ENCODE data around the gene CCDC184.
"Not testable (repeated sequence)": the region's sequence is repeated elsewhere in the genome, so short reads cannot be mapped to it uniquely, and the experiment has no call there.

The CCDC184 gene

DNA sequence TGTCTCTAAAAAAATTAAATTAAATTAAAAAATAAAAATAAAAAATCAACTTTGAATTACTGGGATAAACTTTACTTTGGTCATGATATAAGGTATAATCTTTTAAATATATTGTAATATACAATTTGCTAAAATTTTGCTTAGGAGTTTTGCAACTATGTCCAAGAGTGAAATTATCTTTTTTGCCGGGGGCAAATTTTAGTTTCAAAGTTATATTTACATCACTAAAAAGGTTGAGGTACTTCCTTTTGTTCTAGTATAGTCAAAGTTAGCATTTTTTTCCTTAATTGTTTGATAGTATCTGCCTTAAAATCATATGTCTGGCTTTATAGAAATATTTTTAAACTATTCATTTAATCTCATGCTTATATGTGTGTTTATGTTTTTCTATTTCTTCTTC, 37.3 kb downstream of the CCDC184 start:
- no peak overlapping the region for H3K9ac ChIP-seq (ENCODE audit: low read length)
- no peaks in the 10 kb centered on the region for H3K36me3 ChIP-seq (replicated peaks; ENCODE audit: insufficient read depth, low read length)
- no peaks in the 10 kb centered on the region for H3K4me1 ChIP-seq (ENCODE audit: low read length)
- no peak overlapping the region for H3K4me3 ChIP-seq (ENCODE audit: low read length)
- DNase-seq, result no peak
- H3K27me3 ChIP-seq (replicated peaks; ENCODE audit: insufficient read depth, low read length), result no peaks in the 10 kb centered on the region
- H2AFZ ChIP-seq (ENCODE audit: low read length), result no peak overlapping the region
- no peaks in the 10 kb centered on the region for H3K9me2 ChIP-seq (replicated peaks; ENCODE audit: insufficient read depth, low read length)
- TF ChIP-seq EZH2 (optimal IDR thresholded peaks at IDR 0.05; ENCODE audit: low read depth, low read length) (no peak), CTCF (IDR thresholded peaks at IDR 0.05; ENCODE audit: low read length) (no peak), EZH2phosphoT487 (IDR thresholded peaks at IDR 0.05; ENCODE audit: low read length) (no peak)
- H3K79me2 ChIP-seq (ENCODE audit: low read length), result no peaks in the 10 kb centered on the region
- no peaks in the 10 kb centered on the region for H4K20me1 ChIP-seq (ENCODE audit: insufficient read depth, low read length)
- no peak overlapping the region for H3K27ac ChIP-seq (ENCODE audit: low read length)
- H3K4me2 ChIP-seq (ENCODE audit: low read depth, low read length), result no peak overlapping the region
- H3F3A ChIP-seq (ENCODE audit: insufficient read depth, low read length), result no peaks in the 10 kb centered on the region
- H3K9me3 ChIP-seq (replicated peaks; ENCODE audit: insufficient read depth, low read length), result no peaks in the 10 kb centered on the region

- Histone ChIP-seq H3K36me3 (replicated peaks; ENCODE audit: insufficient read depth, low read length) (no peaks in the 10 kb centered on the region), H3K9ac (ENCODE audit: low read length) (no peak overlapping the region; the same call in 1 of the 2 replicates), H3K9me2 (replicated peaks; ENCODE audit: insufficient read depth, low read length) (no peaks in the 10 kb centered on the region), H3K4me2 (ENCODE audit: low read depth, low read length) (peak overlapping the region; percentile 19; the same call in 1 of the 2 replicates), H3K27ac (ENCODE audit: low read length) (no peak overlapping the region), H3K27me3 (replicated peaks; ENCODE audit: insufficient read depth, low read length) (no peaks in the 10 kb centered on the region), H3K4me1 (ENCODE audit: low read length) (no peaks in the 10 kb centered on the region), H3K4me3 (ENCODE audit: low read length) (no peak overlapping the region), H2AFZ (ENCODE audit: low read length) (peak overlapping the region; percentile 67; the same call in 1 of the 2 replicates), H3K9me3 (replicated peaks; ENCODE audit: insufficient read depth, low read length) (no peaks in the 10 kb centered on the region), H4K20me1 (ENCODE audit: insufficient read depth, low read length) (no peaks in the 10 kb centered on the region), H3F3A (ENCODE audit: insufficient read depth, low read length) (no peaks in the 10 kb centered on the region), H3K79me2 (ENCODE audit: low read length) (no peaks in the 10 kb centered on the region)
- TF ChIP-seq CTCF (IDR thresholded peaks at IDR 0.05; ENCODE audit: low read length) (no peak), EZH2phosphoT487 (IDR thresholded peaks at IDR 0.05; ENCODE audit: low read length) (no peak), EZH2 (optimal IDR thresholded peaks at IDR 0.05; ENCODE audit: low read depth, low read length) (no peak)
- no peak for DNase-seq
Observed at GRCh38 chr12:48221645-48222044, 38.2 kb downstream of the CCDC184 start.

GRCh38 chr12:48224533-48224932, 41.1 kb downstream of the CCDC184 start:
- not testable (repeated sequence) for H3F3A ChIP-seq (ENCODE audit: insufficient read depth, low read length); H3K27me3 ChIP-seq (replicated peaks; ENCODE audit: insufficient read depth, low read length)

DNA sequence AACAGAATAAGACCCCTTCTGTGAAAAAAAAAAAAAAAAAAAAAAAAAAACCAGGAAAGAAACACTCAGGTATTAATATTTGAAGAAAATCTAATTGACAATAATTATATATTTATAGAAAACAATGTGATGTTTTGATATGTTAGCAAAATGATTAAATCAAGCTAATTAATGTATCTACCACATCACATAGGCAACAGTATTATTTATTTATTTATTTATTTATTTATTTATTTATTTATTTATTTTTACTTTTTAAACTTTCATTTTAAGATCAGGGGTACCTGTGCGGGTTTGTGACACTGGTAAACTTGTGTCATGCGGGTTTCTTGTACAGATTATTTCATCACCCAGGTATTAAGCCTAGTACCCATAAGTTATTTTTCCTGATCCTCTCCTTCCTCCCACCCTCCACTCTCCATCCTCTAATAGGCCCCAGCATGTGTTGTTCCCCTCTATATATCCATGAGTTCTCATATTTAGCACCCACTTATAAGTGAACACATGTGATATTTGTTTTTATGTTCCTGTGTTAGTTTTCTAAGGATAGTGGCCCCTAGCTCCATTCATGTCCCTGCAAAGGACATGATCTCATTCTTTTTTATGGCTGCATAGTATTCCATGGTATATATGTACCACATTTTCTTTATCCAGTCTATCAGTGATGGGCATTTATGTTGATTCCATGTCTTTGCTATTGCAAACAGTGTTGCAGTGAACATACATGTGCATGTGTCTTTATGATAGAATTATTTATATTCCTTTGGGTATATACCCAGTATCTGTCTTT, 47.9 kb downstream of the CCDC184 start:
- not testable (repeated sequence) for H3K4me3 ChIP-seq (ENCODE audit: low read length); H3K4me1 ChIP-seq (ENCODE audit: low read length); H3K9me3 ChIP-seq (replicated peaks; ENCODE audit: insufficient read depth, low read length); H3K36me3 ChIP-seq (replicated peaks; ENCODE audit: insufficient read depth, low read length); H3K9me2 ChIP-seq (replicated peaks; ENCODE audit: insufficient read depth, low read length); H3K27ac ChIP-seq (ENCODE audit: low read length); H3K27me3 ChIP-seq (replicated peaks; ENCODE audit: insufficient read depth, low read length); H3K79me2 ChIP-seq (ENCODE audit: low read length); H3K9ac ChIP-seq (ENCODE audit: low read length); H2AFZ ChIP-seq (ENCODE audit: low read length); H4K20me1 ChIP-seq (ENCODE audit: insufficient read depth, low read length); H3K4me2 ChIP-seq (ENCODE audit: low read depth, low read length); H3F3A ChIP-seq (ENCODE audit: insufficient read depth, low read length); DNase-seq

More at GRCh38 chr12:48224533-48224932, 41.1 kb downstream of the CCDC184 start:
- H3K9ac ChIP-seq (ENCODE audit: low read length); H3K27ac ChIP-seq (ENCODE audit: low read length); H3K36me3 ChIP-seq (replicated peaks; ENCODE audit: insufficient read depth, low read length); DNase-seq; H3K9me2 ChIP-seq (replicated peaks; ENCODE audit: insufficient read depth, low read length); H2AFZ ChIP-seq (ENCODE audit: low read length); H3K79me2 ChIP-seq (ENCODE audit: low read length); H3K9me3 ChIP-seq (replicated peaks; ENCODE audit: insufficient read depth, low read length); H3K4me1 ChIP-seq (ENCODE audit: low read length); H4K20me1 ChIP-seq (ENCODE audit: insufficient read depth, low read length); H3K4me3 ChIP-seq (ENCODE audit: low read length); H3K4me2 ChIP-seq (ENCODE audit: low read depth, low read length): not testable (repeated sequence)
